ENCODE results near the gene GALNS.

Gene GALNS

DNA sequence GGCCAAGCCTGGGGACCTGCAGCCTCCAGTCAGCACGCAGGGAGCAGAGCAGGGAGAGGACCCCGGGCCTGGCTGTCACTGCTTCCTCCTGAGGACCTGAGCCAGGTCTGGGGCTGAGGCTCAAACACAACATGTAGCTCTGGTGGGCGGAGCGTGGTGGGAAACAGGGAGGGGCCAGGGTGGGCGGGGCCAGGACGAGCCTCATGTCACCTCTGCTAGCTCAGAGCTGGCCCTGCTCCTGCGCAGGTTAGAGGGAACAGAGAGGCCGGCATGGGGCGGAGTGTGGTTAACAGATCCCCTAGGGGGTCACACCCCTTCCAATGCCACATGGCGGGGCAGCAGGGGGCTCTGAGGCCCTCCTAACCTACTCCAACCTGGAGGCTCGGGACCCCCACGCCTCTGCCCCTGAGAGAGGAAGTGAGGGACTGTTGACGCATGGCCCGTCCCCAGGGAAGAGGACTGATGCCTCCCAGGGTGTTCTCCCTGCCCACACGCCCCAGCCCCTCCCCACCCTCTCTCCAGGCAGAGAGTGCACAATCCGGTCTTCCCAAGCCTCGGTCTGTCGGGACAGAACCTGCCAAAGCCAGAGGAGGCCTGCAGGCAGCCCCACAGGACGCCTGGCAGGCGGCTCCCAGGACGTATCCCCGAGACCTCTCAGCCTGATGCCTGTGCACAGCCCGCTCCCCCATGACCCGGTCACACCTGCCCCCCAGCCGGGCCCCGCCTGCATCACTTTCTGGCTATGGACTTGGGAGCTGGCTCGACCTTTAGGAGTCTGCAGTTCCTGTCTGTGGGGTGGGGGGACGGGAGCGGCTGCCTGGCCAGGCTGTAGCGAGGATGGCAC, 86.9 kb downstream of the GALNS start:
- in situ Hi-C loops (cut with HindIII; ENCODE audit: low sequenced_read_pairs), result loop anchor here (25.0 kb wide), 1 partner anchor 92 kb away; the partner anchor contains the start of genes GALNS, PABPN1L and TRAPPC2L
- TF ChIP-seq, protein P1, sequence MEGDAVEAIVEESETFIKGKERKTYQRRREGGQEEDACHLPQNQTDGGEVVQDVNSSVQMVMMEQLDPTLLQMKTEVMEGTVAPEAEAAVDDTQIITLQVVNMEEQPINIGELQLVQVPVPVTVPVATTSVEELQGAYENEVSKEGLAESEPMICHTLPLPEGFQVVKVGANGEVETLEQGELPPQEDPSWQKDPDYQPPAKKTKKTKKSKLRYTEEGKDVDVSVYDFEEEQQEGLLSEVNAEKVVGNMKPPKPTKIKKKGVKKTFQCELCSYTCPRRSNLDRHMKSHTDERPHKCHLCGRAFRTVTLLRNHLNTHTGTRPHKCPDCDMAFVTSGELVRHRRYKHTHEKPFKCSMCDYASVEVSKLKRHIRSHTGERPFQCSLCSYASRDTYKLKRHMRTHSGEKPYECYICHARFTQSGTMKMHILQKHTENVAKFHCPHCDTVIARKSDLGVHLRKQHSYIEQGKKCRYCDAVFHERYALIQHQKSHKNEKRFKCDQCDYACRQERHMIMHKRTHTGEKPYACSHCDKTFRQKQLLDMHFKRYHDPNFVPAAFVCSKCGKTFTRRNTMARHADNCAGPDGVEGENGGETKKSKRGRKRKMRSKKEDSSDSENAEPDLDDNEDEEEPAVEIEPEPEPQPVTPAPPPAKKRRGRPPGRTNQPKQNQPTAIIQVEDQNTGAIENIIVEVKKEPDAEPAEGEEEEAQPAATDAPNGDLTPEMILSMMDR (IDR thresholded peaks at IDR 0.05; ENCODE audit: low read depth, low read length, missing control alignments), result no peak
- H3K4me3 ChIP-seq (ENCODE audit: low read depth, low read length), result no peak overlapping the region
- no peak for DNase-seq (ENCODE audit: low read depth)

DNA sequence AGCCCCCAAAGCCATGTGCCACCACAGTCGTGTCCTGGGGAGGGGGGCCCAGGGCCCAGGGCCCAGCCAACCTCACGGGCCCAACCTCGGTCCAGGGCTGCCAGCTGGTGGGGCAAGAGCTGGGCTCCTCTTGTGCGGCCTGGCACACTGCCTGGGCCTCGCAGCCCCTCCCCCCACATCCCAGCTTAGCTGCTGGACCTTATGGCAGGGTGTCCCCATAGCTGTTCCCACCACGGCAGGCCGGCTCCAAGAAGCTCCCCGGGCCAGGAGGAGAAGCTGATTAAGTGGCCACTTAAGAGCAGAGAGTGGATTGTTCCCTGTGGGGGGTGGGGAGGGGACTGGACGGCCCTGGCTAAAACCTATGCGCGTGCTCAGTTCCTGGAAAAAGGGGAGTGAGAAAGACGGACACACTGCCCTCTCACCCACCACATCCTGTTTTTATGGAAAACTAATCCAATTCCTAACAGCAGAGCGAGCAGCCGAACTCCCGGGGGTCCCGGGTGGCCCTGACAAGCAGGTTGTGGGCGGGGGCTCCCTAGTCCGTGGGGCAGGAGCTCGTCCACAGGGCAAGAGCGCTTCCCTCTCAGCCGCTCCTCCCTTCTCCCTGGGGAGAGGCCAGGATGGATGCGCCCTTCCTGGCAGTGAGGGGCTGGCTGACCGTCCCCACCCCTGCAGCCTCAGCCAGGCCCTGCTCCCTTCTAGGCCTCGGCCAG, 88.5 kb downstream of the GALNS start:
- TF ChIP-seq, protein P1 (IDR thresholded peaks at IDR 0.05; ENCODE audit: low read depth, low read length, missing control alignments), result no peak
- in situ Hi-C loops (cut with HindIII; ENCODE audit: low sequenced_read_pairs), result loop anchor here (25.0 kb wide), 1 partner anchor 94 kb away; the partner anchor contains the start of genes GALNS, PABPN1L and TRAPPC2L
- DNase-seq (ENCODE audit: low read depth), result no peak
- peak overlapping the region; percentile 15 for H3K4me3 ChIP-seq (ENCODE audit: low read depth, low read length)

DNA sequence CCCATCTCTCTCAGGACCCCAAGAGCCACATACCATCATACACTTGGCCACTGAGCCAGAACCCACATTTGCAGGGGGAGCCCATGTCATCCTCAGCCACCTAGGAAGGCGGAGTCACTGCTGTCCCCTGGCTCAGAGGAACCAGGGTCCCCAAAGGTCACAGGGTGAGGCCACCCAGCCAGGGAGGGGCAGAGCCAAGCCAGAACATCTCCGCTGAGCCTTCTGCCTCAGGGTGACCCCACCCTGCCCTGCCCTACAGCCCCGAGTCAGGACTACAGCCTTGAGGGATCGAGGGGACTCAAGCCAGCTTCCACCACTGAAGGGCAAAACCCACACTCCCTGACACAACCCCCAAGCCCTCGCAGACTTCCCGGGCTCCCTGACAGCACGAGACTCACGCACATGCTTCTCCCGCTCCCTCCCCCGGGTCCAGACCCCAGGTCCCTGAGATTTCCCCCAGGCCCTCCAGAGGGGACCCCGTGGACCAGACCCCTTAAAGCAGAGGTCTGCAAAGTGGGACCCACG, 89.1 kb downstream of the GALNS start:
- in situ Hi-C loops (cut with HindIII; ENCODE audit: low sequenced_read_pairs), result loop anchor here (25.0 kb wide), 1 partner anchor 95 kb away; the partner anchor contains the start of genes GALNS, PABPN1L and TRAPPC2L
- DNase-seq (ENCODE audit: low read depth), result no peak

DNA sequence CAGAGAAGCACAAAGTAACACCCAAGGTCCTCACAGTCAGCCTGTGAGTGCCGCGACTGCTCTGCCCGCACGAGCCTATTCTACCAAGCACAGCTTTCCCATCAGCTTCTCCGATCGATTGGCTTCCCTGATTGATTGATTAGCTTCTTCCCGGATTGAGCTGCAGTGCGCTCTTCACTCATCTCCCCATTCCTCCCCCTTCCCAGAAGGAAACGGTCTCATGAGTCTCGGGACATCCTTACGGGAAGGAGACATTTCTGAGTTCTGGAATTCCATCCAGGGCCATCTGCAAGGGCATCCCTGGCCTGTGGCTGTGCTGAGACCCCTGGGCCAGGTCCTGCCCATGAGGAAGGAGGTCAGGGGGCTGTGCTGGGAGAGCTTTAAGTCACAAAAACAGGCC, 89.8 kb downstream of the GALNS start:
- in situ Hi-C loops (cut with HindIII; ENCODE audit: low sequenced_read_pairs), result loop anchor here (25.0 kb wide), 1 partner anchor 95 kb away; the partner anchor contains the start of genes GALNS, PABPN1L and TRAPPC2L
- no peak overlapping the region for H3K4me3 ChIP-seq (ENCODE audit: low read depth, low read length)
- TF ChIP-seq, protein P1 (IDR thresholded peaks at IDR 0.05; ENCODE audit: low read depth, low read length, missing control alignments), result no peak
- no peak for DNase-seq (ENCODE audit: low read depth)

More for the DNA sequence above, 89.1 kb downstream of the GALNS start:
- H3K4me3 ChIP-seq (ENCODE audit: low read depth, low read length), result peak overlapping the region; percentile 15
- TF ChIP-seq, protein P1 (IDR thresholded peaks at IDR 0.05; ENCODE audit: low read depth, low read length, missing control alignments), result no peak

DNA sequence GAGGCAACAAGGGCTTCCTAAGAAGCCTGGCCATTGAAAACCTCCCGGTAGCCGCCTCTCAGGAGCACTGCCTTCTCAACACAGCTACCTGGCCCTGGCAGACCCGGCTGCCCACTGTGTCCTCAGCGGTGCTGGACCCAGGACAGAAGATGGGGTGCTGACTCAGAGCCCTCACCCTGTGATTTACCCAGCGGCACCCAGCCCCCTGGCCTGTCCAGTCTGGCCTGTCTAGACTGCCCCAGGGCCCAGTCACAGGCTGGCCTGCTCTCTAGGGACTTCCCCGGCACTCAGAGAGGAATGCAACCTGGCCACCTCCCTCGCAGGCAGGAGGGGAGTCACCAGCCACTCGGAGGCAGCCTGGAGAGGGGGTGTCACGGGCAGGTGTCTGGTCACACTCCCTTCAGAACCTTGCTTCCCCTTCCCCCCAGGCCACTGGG, 91.8 kb downstream of the GALNS start:
- TF ChIP-seq, protein P1 (IDR thresholded peaks at IDR 0.05; ENCODE audit: low read depth, low read length, missing control alignments), result no peak
- H3K4me3 ChIP-seq (ENCODE audit: low read depth, low read length), result no peak overlapping the region
- in situ Hi-C loops (cut with HindIII; ENCODE audit: low sequenced_read_pairs), result loop anchor here (25.0 kb wide), 1 partner anchor 97 kb away; the partner anchor contains the start of genes GALNS, PABPN1L and TRAPPC2L
- DNase-seq (ENCODE audit: low read depth), result no peak

DNA sequence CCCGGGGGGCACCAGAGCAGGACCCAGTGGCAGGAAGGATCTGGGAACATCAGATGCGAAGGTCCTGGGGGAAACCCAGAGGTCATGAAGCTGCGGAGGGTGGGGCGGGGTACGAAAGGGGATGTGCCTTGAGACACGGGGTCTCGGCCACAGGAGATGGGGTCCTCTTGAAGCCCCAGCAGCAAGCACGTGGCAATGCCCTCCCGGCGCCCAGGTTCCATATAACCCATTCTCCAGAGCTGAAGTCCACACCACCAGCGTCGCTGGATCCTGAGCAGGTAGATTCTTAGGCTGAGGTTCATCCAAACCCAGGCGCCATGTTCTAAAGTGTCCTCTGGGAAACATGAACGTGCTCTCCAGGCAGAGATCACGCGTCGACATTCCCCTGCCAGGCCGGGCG, 92.7 kb downstream of the GALNS start:
- in situ Hi-C loops (cut with HindIII; ENCODE audit: low sequenced_read_pairs), result loop anchor here (25.0 kb wide), 1 partner anchor 98 kb away; the partner anchor contains the start of genes GALNS, PABPN1L and TRAPPC2L
- no peak overlapping the region for H3K4me3 ChIP-seq (ENCODE audit: low read depth, low read length)
- TF ChIP-seq, protein P1 (IDR thresholded peaks at IDR 0.05; ENCODE audit: low read depth, low read length, missing control alignments), result no peak
- no peak for DNase-seq (ENCODE audit: low read depth)
